Right lobe of liver (tissue), 6 donors: ENCODE measurements around the gene PSMB10. TPM values are rescaled to one million over a fixed set of nuclear protein-coding genes. Genes with fewer than 3 reads are reported as not detected.
A peak's percentile ranks its signal among the peaks of the same experiment; 100 is the strongest.

Experiments used
- ATAC-seq, 4 donors: fragments of 200-7000 bp; cut with Tn5 transposase; one replicate each; pipeline ENCODE4 v1.9.1; 2020; ENCODE audit warnings: mild to moderate bottlenecking in 4 of 4, moderate library complexity in 4 of 4
- DNase-seq, 3 donors: peaks; one replicate each; pipeline ENCODE4 v3.0.0-alpha.2; 2020
- H3K27ac ChIP-seq, 3 donors: fragments of 200-600 bp; one replicate each; pipeline ENCODE4 v1.8.0; 2022
- H3K27me3 ChIP-seq, 2 donors: fragments of 200-600 bp; one replicate each; pipeline ENCODE4 v1.8.0; 2022
- H3K36me3 ChIP-seq, 4 donors: fragments of 200-600 bp; sonication (generic) in 1 of 4; one replicate each; pipeline versions ENCODE4 v1.5.1 to v1.8.0; 2017 to 2022; ENCODE audit warnings: control low read depth in 1 of 4
- H3K4me1 ChIP-seq, 4 donors: fragments of 200-600 bp; sonication (generic) in 1 of 4; one replicate each; pipeline versions ENCODE4 v1.5.1 to v1.8.0; 2017 to 2022; ENCODE audit warnings: control low read depth in 1 of 4
- H3K4me3 ChIP-seq, 3 donors: fragments of 200-600 bp; one replicate each; pipeline ENCODE4 v1.8.0; 2022
- H3K9me3 ChIP-seq, 4 donors: fragments of 200-600 bp; sonication (generic) in 1 of 4; one replicate each; pipeline versions ENCODE4 v1.5.1 to v1.8.0; 2017 to 2022; ENCODE audit warnings: control low read depth in 1 of 4
- POLR2A ChIP-seq: fragments of 450-650 bp; IDR thresholded peaks from one replicate; pipeline ENCODE4 v1.6.1; 2017; ENCODE audit warnings: antibody characterized with exemption, mild to moderate bottlenecking
- WGBS: methylation state at CpG from one replicate; pipeline ENCODE4 v1.1.6; 2018; ENCODE audit warnings: low coverage, low lambda C conversion rate; ENCODE audit not compliant: insufficient coverage; ENCODE audit errors: missing lambda C conversion rate; 5-methylcytosine and 5-hydroxymethylcytosine counted together
- intact Hi-C, 2 donors: fragments of 100-400 bp; cut with DNase I; formaldehyde crosslinking; loops; one replicate each; pipeline versions ENCODE4 v1.11.2 to v1.14.1; 2022
- total RNA-seq, 6 experiments: library from RNA; depleted of rRNA in 2 of 6; stranded (reverse); fragments of >200 nt in 2 of 6; fragmentation: NEBNext Ultra II Directional in 3 of 6; extraction: Animal tissue kit (Norgen Biotek cat#: 25700) in 3 of 6; gene quantifications; one replicate each; pipeline versions ENCODE4 v1.1.0 to v1.2.4, GENCODE V29; 2016 to 2023
- TF ChIP-seq, protein P1 (sequence below), 4 donors: fragments of 200-600 bp in 3 of 4; fragments of 450-650 bp in 1 of 4; IDR thresholded peaks; one replicate each; pipeline versions ENCODE4 v1.5.1 to v1.8.0; 2016 to 2022; ENCODE audit warnings: antibody characterized with exemption in 4 of 4, mild to moderate bottlenecking in 2 of 4
- donor health status: DM: no; HTN: yes; CAD: no.
- donor health status: DM: no; HTN: no; CAD: no.
- donor health status: DM: no; HTN: no; CAD: no.
- donor health status: DM: no; HTN: yes; CAD: no.
- donor health status: DM: no; HTN: yes; CAD: no.

PSMB10 gene
- total RNA-seq, 6 experiments from 2014 or later: 19.0 to 39.6 (median 22.7) TPM

GRCh38 chr16:67963292-67963661 lies 26.6 kb upstream of the PSMB10 start:
- WGBS: 92% methylated on average over 2 of the region's 2 CpGs
- Histone ChIP-seq H3K27ac (no peak overlapping the region), H3K4me3 (no peak overlapping the region), H3K27me3 (no peaks in the 10 kb centered on the region), H3K4me1 (peaks cover 0 to 30% (median 6%) of the 10 kb centered on the region in 4 donors), H3K36me3 (peaks cover 0 to 4% (median 0%) of the 10 kb centered on the region in 4 donors), H3K9me3 (no peaks in the 10 kb centered on the region)
- TF ChIP-seq, protein P1, sequence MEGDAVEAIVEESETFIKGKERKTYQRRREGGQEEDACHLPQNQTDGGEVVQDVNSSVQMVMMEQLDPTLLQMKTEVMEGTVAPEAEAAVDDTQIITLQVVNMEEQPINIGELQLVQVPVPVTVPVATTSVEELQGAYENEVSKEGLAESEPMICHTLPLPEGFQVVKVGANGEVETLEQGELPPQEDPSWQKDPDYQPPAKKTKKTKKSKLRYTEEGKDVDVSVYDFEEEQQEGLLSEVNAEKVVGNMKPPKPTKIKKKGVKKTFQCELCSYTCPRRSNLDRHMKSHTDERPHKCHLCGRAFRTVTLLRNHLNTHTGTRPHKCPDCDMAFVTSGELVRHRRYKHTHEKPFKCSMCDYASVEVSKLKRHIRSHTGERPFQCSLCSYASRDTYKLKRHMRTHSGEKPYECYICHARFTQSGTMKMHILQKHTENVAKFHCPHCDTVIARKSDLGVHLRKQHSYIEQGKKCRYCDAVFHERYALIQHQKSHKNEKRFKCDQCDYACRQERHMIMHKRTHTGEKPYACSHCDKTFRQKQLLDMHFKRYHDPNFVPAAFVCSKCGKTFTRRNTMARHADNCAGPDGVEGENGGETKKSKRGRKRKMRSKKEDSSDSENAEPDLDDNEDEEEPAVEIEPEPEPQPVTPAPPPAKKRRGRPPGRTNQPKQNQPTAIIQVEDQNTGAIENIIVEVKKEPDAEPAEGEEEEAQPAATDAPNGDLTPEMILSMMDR (IDR thresholded peaks at IDR 0.05): no peak
- no peak for TF ChIP-seq POLR2A
- DNase-seq: no peak
- intact Hi-C loops: no loop called here
- ATAC-seq: no peak

- TF ChIP-seq, protein P1 (IDR thresholded peaks at IDR 0.05): no peak
- TF ChIP-seq POLR2A: no peak
- intact Hi-C loops: no loop called here
- ATAC-seq (no peak), DNase-seq (peak in 1 of 3 donors; percentile 44)
- Histone ChIP-seq H3K4me1 (peaks cover 0 to 23% (median 6%) of the 10 kb centered on the region in 4 donors), H3K36me3 (peaks cover 0 to 9% (median 3%) of the 10 kb centered on the region in 4 donors), H3K9me3 (no peaks in the 10 kb centered on the region), H3K27me3 (no peaks in the 10 kb centered on the region), H3K27ac (no peak overlapping the region), H3K4me3 (no peak overlapping the region)
- WGBS: 100% methylated on average over 3 of the region's 8 CpGs
Observed at GRCh38 chr16:67962135-67962534, 25.5 kb upstream of the PSMB10 start.

- Histone ChIP-seq H3K27me3 (no peaks in the 10 kb centered on the region), H3K36me3 (peaks cover 0 to 9% (median 3%) of the 10 kb centered on the region in 4 donors), H3K9me3 (no peaks in the 10 kb centered on the region), H3K4me1 (peaks cover 0 to 17% (median 4%) of the 10 kb centered on the region in 4 donors), H3K27ac (peak overlapping the region in 1 of 3 donors; percentile 22), H3K4me3 (no peak overlapping the region)
- 24% methylated on average over 9 of the region's 13 CpGs for WGBS
- no peak for TF ChIP-seq POLR2A
- TF ChIP-seq, protein P1 (IDR thresholded peaks at IDR 0.05): peak in 1 of 4 donors; percentile 23
- intact Hi-C loops: no loop called here
- peak; percentile 83 to 90 (median 86) for ATAC-seq
- DNase-seq: peak; percentile 94 to 97 (median 96)
Observed at GRCh38 chr16:67961551-67961957, 24.9 kb upstream of the PSMB10 start.

DNA sequence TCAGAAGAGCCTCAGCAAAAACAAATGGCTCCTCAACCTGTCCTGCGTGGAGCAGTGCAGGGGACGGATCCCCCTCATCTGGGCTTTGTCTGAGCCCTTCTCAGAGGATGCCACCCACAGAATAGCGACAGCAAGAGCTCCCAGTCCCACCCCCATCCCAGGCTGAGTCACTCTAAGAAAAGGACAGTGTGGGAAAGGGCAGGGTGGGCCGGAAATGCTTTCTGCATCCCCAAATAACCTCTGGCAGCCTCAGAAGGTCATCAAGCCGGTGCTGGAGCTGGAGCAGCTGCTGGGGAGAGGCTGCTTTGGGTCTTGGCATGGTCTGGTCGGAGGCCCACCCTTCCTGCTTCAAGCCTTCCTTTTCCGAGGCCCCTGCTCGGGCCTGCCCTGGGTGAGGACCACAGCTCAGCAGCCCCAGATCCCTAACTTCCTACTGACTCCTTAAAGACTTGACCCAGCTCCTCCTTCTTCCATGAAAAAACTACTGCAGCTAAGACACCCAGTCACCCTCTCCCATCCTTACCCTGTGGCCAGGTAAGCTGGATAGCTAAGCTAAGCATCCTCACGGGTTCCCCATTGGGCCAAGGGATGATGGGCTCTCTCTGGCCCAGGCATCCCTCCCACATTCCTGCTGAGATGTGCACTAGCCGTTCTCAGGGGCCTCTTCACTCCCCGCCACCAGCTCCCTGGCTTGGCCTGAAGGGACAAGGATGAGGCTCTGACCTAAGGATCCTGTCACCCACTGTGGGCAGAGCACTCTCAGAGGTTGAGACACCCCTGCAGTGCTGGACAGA lies 23.1 kb upstream of the PSMB10 start:
- Histone ChIP-seq H3K27ac (no peak overlapping the region), H3K4me1 (peaks cover 0 to 13% (median 6%) of the 10 kb centered on the region in 4 donors), H3K36me3 (peaks cover 0 to 9% (median 3%) of the 10 kb centered on the region in 4 donors), H3K4me3 (no peak overlapping the region), H3K9me3 (no peaks in the 10 kb centered on the region), H3K27me3 (no peaks in the 10 kb centered on the region)
- intact Hi-C loops: no loop called here
- no peak for TF ChIP-seq POLR2A
- 60% methylated on average over 4 of the region's 11 CpGs for WGBS
- DNase-seq (peak in 1 of 3 donors; percentile 50), ATAC-seq (peak; percentile 5 to 41 (median 6))

- ATAC-seq (no peak), DNase-seq (no peak)
- WGBS: no CpG with 5 or more reads among the region's 9 CpGs
- Histone ChIP-seq H3K4me1 (peaks cover 0 to 30% (median 16%) of the 10 kb centered on the region in 4 donors), H3K36me3 (peaks cover 0 to 9% (median 3%) of the 10 kb centered on the region in 4 donors), H3K27ac (no peak overlapping the region), H3K4me3 (no peak overlapping the region), H3K27me3 (no peaks in the 10 kb centered on the region), H3K9me3 (no peaks in the 10 kb centered on the region)
- intact Hi-C loops: no loop called here
- TF ChIP-seq, protein P1 (IDR thresholded peaks at IDR 0.05): no peak
- TF ChIP-seq POLR2A: no peak
Observed at GRCh38 chr16:67957622-67958021, 21.0 kb upstream of the PSMB10 start.
